NCI-H748 treated with DMSO at 0.1 percent for 48 hours (cell line): ENCODE results near the gene PGR.
A peak's percentile ranks its signal among the peaks of the same experiment; 100 is the strongest.

Source experiments
- DNase-seq: peaks from one replicate; lab custom pipeline; 2025; lab: John Stamatoyannopoulos, UW

The PGR gene

GRCh38 chr11:101129203-101129943 lies at the start of gene PGR:
Gene PGR, minus strand, starts transcription at chr11:101129813. Its CDS starts 743 bp downstream, at chr11:101129070.
- peak; percentile 21 for DNase-seq

- DNase-seq = no peak
Measured at GRCh38 chr11:101176381-101176780, 46.8 kb upstream of the PGR start.

GRCh38 chr11:101169944-101170343 lies 40.3 kb upstream of the PGR start:
- peak; percentile 83 for DNase-seq

- no peak for DNase-seq
Measured at GRCh38 chr11:101166038-101166437, 36.4 kb upstream of the PGR start.

GRCh38 chr11:101158119-101158518 lies 28.5 kb upstream of the PGR start:
- DNase-seq = no peak

DNA sequence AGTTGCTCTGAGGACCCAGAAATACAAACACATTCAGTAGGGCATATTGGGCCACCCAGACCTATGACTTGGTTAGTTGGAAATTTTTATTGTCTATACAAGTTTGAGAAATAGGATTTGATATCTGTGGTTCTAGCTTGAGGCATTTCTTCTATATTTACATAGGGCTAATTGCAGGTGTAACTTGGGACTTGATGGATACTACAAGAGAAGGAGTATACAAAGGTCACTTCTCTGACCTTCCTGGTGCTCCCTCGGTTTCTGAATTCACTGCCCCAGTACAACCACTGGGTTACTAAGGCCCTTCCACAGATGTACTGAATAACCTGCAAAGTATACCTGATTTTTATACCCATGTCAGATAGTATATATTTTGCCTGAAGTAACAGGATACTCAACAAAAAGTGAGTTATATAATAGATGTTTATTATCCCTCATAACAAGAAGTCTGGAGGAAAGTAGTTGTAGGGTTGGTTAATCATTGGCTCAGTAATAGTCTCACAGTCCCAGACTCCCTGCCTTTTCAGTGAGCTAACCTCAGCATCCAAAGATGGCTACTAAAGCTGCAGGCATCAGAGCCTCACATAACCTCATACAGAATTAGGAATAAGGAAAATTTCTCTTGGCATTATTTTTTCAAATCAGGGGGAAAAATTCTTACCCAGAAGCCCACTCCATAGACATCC lies 8.8 kb upstream of the PGR start:
- DNase-seq = no peak

- no peak for DNase-seq
Measured at GRCh38 chr11:101133190-101133589, 3.6 kb upstream of the PGR start.

GRCh38 chr11:101128571-101129202 lies 926 bp downstream of the PGR start:
- no peak for DNase-seq

DNA sequence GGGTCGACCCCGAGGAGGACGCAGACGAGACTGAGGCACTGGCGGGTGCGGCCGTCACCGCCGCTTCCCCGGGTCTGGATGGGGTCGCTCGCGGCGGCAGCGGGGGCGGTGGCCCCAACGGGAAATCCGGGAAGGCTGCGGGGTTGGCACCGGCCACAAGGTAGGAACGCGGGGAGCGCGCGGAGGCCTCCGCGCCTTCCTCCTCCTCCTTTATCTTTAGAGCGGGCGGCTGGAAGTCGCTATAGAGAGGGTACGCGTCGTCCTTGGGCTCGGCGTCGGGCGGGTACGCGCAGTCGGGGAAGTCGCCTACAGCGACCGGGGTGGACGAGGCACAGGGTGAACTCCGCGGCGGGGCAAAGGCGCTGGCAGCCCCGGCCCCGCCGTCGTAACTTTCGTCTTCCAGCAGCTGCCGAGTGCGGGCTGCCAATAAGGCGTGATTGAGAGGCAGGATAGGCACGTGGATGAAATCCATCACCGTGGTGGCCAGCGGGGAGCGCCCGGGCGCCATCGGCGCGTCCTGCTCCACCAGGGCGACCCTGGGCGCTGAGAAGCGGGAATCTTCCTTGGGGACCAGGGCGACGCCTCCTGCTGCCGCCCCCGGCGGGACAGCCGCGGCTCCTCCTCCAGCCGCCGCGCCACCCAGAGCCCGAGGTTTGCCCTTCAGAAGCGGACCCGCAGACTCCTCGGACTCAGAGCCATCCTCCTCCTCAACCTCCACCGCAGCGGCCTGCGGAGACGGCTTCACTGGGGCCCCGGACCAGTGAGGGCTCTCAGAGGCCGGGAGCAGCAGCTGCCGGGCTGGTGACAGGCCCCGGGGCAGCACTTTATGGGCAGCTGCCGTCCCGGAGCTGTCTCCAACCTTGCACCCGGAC lies 1.7 kb downstream of the PGR start:
- no peak for DNase-seq

DNA sequence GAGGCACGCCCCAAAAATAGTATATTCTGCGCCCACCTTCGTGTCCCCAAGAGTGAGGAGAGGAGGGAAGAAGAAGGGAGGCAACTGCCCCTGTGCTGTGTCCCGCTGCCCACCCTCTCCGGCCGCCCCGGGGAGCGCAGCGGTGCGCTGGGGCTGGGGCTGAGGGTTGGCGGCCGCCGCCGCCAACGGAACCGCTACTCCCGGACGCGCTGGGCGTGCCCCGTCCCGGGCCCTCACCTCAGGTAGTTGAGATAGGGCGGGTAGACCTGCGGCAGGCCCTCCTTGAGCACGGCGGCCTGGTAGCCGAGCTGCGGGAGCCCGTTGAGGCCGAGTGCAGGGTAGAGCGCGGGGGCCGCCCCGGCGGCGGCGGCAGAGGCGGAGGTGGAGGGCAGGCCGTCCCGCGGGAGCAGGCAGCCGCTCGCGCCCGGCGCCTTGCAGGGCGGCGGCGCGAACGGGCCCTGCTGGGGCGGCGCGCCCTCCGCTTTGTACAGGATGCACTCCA lies 2.4 kb downstream of the PGR start:
- no peak for DNase-seq

GRCh38 chr11:101126551-101127196 lies 2.9 kb downstream of the PGR start:
- no peak for DNase-seq

GRCh38 chr11:101115671-101116160 lies 13.9 kb downstream of the PGR start:
- no peak for DNase-seq

GRCh38 chr11:101113540-101113939 lies 16.1 kb downstream of the PGR start:
- no peak for DNase-seq

DNA sequence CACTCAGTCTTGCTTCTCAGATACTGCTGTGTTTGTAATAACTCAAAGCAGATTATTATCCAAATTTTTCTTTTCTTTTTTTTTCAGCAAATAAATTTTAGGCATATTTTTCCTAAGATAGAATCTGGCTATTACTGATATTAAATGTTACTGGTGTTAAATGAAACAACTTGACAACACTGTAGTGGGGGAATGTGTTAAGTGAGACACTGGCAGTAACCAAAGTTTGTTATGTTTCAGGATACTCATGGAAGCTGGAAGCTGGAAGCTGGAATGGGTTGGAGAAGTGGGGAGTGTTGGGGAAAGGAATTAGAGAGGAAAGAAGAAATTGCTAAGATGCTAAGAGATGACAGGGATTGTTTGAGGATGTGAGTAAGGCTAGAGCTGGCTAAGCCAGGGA lies 24.9 kb downstream of the PGR start:
- no peak for DNase-seq

GRCh38 chr11:101103433-101103832 lies 26.2 kb downstream of the PGR start:
- no peak for DNase-seq

DNA sequence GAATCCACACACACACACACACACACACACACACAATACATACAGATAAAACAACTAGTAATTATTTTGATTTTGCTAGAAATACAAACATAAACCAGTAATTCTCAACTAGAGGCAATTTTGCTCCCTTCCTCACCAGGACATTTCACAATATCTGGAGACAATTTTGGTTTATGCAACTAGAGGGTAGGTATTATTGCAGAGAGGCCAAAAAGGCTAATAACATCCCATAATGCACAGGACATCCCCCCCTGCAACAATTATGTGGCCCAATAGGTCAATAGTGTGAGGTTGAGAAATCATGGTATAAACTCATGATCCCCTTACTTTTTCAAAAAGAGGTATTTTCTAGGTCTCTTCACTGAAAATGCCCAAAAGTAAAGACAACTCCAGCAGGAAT lies 29.0 kb downstream of the PGR start:
- no peak for DNase-seq

GRCh38 chr11:101096036-101096704 lies 33.4 kb downstream of the PGR start:
- DNase-seq = no peak

DNA sequence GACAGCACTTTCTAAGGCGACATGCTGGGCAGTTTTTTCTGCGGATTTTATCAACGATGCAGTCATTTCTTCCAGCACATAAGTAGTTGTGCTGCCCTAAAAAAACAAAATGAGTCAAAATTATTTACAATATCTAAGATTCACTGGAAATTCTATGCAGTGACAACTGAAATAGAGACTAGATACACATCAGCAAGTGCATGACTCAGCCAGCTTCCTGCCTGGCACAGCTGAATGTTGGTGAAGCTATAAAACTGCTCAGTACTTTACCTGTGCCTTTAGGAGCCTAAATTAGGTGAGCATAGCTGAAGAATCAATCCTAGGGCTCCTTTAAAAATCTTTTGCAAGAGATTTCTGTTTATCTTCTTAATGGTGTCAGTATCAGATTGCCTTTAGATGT lies 37.8 kb downstream of the PGR start:
- no peak for DNase-seq

- no peak for DNase-seq
Measured at GRCh38 chr11:101090679-101091270, 38.8 kb downstream of the PGR start.

DNA sequence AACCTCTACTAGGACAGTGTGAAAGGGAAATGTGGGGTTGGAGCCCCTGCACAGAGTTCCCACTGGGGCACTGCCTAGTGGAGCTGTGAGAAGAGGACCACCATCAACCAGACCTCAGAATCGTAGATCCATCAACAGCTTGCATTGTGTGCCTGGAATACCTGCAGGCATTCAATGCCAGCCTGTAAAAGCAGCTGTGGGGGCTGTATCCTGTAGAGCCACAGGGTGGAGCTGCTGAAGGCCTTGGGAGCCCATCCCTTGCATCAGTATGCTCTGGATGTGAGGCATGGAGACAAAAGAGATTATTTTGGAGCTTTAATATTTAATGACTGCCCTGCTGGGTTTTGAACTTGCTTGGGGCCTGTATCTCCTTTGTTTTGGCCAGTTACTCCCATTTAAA lies 46.3 kb downstream of the PGR start:
- DNase-seq = no peak
